OCI-LY3 (cell line): ENCODE data around the gene CLDND2.
"Not testable (repeated sequence)": the region's sequence is repeated elsewhere in the genome, so short reads cannot be mapped to it uniquely, and the experiment has no call there.

Source experiments
- H2AFZ ChIP-seq: fragments of 200-600, 300-600 bp; shearing (Covaris generic); 2 replicates; pipeline ENCODE4 v1.6.0; 2014; ENCODE audit warnings: antibody characterized with exemption, low read depth, low read length
- H3K27ac ChIP-seq: fragments of 200-600, 300-600 bp; sonication (generic); 2 replicates; pipeline ENCODE4 v1.5.1; 2014; ENCODE audit warnings: mild to moderate bottlenecking, low read length, moderate library complexity, mixed read lengths
- H3K27me3 ChIP-seq: fragments of 200-600, 300-600 bp; sonication (generic); 2 replicates; pipeline ENCODE4 v1.6.1; 2014; ENCODE audit warnings: low read depth, low read length, mixed read lengths
- H3K36me3 ChIP-seq: fragments of 200-600, 300-600 bp; sonication (generic); replicated peaks from 2 replicates; pipeline ENCODE3; 2014; ENCODE audit warnings: low read depth, low read length, mixed read lengths
- H3K4me1 ChIP-seq: fragments of 300-600, 200-600 bp; sonication (generic); 2 replicates; pipeline ENCODE4 v1.6.1; 2014; ENCODE audit warnings: low read length, mixed read lengths
- H3K4me2 ChIP-seq: fragments of 200-600, 300-600 bp; sonication (generic); 2 replicates; pipeline ENCODE4 v1.6.1; 2014; ENCODE audit warnings: low read length, mixed read lengths
- H3K4me3 ChIP-seq: fragments of 300-600, 200-600 bp; sonication (generic); 2 replicates; pipeline ENCODE4 v1.5.1; 2014; ENCODE audit warnings: antibody characterized with exemption, mild to moderate bottlenecking, low read length, moderate library complexity
- H3K79me2 ChIP-seq: fragments of 300-600, 200-600 bp; shearing (Covaris generic); 2 replicates; pipeline ENCODE4 v1.6.1; 2014; ENCODE audit warnings: mild to moderate bottlenecking, low read length, mixed read lengths
- H3K9ac ChIP-seq: fragments of 300-600, 200-600 bp; shearing (Covaris generic); 2 replicates; pipeline ENCODE4 v1.6.0; 2014; ENCODE audit warnings: mild to moderate bottlenecking, low read length, moderate library complexity
- H3K9me3 ChIP-seq: fragments of 200-600, 300-600 bp; shearing (Covaris generic); 2 replicates; pipeline ENCODE4 v1.6.1; 2014; ENCODE audit warnings: low read length, mixed read lengths; ENCODE audit not compliant: insufficient read depth
- H4K20me1 ChIP-seq: fragments of 200-600, 300-600 bp; sonication (generic); 2 replicates; pipeline ENCODE4 v1.6.1; 2016; ENCODE audit warnings: low read length, mixed read lengths; ENCODE audit not compliant: insufficient read depth
- EZH2phosphoT487 ChIP-seq: fragments of 200-600 bp; shearing (Covaris generic); IDR thresholded peaks from 2 replicates; pipeline ENCODE4 v1.6.1; 2018; ENCODE audit warnings: antibody characterized with exemption, mixed run types, low read depth
- TF ChIP-seq, protein P1 (sequence below): fragments of 200-600, 300-600 bp; sonication (generic); IDR thresholded peaks from 2 replicates; pipeline ENCODE4 v1.5.1; 2014; ENCODE audit warnings: antibody characterized with exemption, low read length, low read depth

CLDND2 gene

DNA sequence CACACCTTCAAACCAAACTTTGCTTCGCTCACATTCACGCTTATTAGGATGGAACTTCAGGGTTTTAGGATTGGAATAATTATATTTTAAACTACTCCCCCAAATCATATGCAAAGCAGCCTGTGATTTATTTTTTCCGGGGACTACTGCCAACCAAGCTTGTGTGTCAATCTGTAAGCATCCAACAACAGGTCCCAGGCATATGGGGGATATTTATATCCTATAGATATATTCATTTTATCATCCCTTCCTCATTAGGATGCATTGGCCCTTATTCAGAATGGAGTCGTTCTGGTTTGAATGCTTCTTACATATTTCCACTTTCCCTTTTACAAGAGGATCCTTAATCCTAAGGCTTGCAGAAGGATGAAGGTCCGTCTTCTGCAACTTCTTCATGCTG is 30.4 kb upstream of the CLDND2 start:
- Histone ChIP-seq H3K4me3 (no peak overlapping the region), H3K4me2 (no peak overlapping the region), H2AFZ (no peak overlapping the region), H4K20me1 (no peaks in the 10 kb centered on the region), H3K27me3 (no peaks in the 10 kb centered on the region), H3K4me1 (peaks cover 15% of the 10 kb centered on the region), H3K36me3 (peaks cover 20% of the 10 kb centered on the region), H3K27ac (no peak overlapping the region), H3K9me3 (peaks cover 21% of the 10 kb centered on the region), H3K79me2 (peaks cover 5% of the 10 kb centered on the region), H3K9ac (no peak overlapping the region)
- TF ChIP-seq, protein P1, sequence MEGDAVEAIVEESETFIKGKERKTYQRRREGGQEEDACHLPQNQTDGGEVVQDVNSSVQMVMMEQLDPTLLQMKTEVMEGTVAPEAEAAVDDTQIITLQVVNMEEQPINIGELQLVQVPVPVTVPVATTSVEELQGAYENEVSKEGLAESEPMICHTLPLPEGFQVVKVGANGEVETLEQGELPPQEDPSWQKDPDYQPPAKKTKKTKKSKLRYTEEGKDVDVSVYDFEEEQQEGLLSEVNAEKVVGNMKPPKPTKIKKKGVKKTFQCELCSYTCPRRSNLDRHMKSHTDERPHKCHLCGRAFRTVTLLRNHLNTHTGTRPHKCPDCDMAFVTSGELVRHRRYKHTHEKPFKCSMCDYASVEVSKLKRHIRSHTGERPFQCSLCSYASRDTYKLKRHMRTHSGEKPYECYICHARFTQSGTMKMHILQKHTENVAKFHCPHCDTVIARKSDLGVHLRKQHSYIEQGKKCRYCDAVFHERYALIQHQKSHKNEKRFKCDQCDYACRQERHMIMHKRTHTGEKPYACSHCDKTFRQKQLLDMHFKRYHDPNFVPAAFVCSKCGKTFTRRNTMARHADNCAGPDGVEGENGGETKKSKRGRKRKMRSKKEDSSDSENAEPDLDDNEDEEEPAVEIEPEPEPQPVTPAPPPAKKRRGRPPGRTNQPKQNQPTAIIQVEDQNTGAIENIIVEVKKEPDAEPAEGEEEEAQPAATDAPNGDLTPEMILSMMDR, result no peak
- TF ChIP-seq EZH2phosphoT487, result no peak

DNA sequence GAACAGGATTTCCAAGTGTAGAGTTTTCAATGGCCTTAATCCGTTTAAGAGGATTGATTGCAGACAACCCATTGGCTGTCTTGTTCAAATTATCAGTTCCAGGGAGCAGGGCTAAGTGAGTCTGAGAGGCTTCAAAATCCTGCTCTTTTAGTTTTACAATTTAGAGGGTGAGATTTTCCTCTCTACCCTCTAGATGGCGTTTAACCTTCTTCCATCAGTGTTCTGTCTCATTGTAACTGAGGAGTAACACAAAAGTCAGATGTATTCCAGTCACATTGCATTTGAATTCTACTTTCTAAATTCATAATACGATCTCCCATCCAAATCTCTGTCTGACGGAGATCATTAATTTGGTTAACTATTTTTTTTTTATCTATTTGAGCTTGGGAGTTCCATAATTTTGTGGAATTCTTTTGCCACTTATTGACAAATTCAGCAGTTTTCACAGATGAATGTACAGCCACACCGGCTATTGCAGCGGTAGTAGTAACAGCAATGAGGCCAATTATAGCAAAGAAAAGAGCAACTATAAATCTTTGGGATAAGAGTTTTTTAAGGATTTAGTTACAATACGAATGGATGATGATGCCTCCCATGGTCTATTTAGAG is 29.4 kb upstream of the CLDND2 start:
- peaks cover 5% of the 10 kb centered on the region for H3K79me2 ChIP-seq
- no peak overlapping the region for H3K4me3 ChIP-seq
- peak overlapping the region; percentile 5; the same call in 1 of the 2 replicates for H3K4me2 ChIP-seq
- no peak overlapping the region for H3K9ac ChIP-seq
- no peak overlapping the region for H3K27ac ChIP-seq
- TF ChIP-seq, protein P1, result peak; percentile 80
- no peak for TF ChIP-seq EZH2phosphoT487
- H2AFZ ChIP-seq, result no peak overlapping the region
- peaks cover 18% of the 10 kb centered on the region for H3K4me1 ChIP-seq
- H3K36me3 ChIP-seq, result peaks cover 12% of the 10 kb centered on the region
- H3K9me3 ChIP-seq, result peaks cover 15% of the 10 kb centered on the region
- no peaks in the 10 kb centered on the region for H4K20me1 ChIP-seq
- H3K27me3 ChIP-seq, result no peaks in the 10 kb centered on the region

DNA sequence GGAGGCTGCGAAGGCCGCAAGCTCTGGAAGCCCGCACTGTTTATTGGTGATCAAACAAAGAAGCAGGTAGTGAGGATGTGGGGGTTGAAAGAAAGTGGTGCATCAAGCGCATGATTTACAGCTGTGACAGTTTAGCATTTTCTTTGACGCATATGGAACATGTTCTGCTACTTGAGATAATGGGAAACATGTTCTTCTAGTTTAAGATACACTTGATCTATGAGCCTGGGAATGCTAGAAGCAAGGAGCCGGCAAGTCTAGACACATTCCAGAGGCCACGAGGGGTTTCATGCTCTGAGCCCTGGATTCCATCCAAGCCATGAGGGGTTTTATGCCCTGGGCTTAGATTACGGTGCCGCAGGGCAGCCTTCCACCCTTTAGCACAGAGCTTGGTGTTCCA is 28.6 kb upstream of the CLDND2 start:
- Histone ChIP-seq H3K4me1 (peaks cover 18% of the 10 kb centered on the region), H3K9me3 (peaks cover 11% of the 10 kb centered on the region)
- not testable (repeated sequence) for H3K27me3 ChIP-seq, H3K4me2 ChIP-seq, H3K9ac ChIP-seq, H4K20me1 ChIP-seq, H3K36me3 ChIP-seq, H2AFZ ChIP-seq, H3K79me2 ChIP-seq, H3K4me3 ChIP-seq, H3K27ac ChIP-seq

DNA sequence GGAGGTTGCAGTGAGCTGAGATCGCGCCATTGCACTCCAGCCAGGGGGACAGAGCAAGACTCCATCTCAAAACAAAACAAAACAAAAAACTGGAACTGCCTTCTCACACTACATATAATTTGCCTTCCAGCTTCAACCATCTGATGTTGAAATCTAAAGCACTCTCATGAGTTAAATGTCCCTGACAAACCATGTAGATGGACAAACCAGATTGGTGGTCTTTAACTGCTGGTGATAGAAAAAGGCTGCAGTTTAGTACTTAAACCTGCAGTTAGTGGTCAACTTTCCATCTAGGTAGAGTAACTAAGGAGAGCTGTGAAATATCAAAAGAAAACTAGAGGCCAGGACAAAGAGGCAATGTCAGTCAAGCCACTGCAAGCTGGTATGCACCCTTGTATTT is 27.4 kb upstream of the CLDND2 start:
- no peak overlapping the region; the same call in 1 of the 2 replicates for H3K27ac ChIP-seq
- peaks cover 22% of the 10 kb centered on the region for H3K4me1 ChIP-seq

More for the DNA sequence above, 27.4 kb upstream of the CLDND2 start:
- Histone ChIP-seq H3K9me3 (no peaks in the 10 kb centered on the region), H3K9ac (peak overlapping the region; percentile 98; the same call in 1 of the 2 replicates), H3K4me3 (peak overlapping the region; percentile 95; the same call in 1 of the 2 replicates), H2AFZ (no peak overlapping the region), H3K79me2 (peaks cover 5% of the 10 kb centered on the region), H3K36me3 (no peaks in the 10 kb centered on the region), H3K4me2 (peak overlapping the region; percentile 98), H3K27me3 (no peaks in the 10 kb centered on the region), H4K20me1 (no peaks in the 10 kb centered on the region)
- TF ChIP-seq, protein P1, result no peak
- no peak for TF ChIP-seq EZH2phosphoT487
